Measurements from ENCODE around the gene KLK7.
"Not testable (repeated sequence)": the region's sequence is repeated elsewhere in the genome, so short reads cannot be mapped to it uniquely, and the experiment has no call there.

KLK7 gene

DNA sequence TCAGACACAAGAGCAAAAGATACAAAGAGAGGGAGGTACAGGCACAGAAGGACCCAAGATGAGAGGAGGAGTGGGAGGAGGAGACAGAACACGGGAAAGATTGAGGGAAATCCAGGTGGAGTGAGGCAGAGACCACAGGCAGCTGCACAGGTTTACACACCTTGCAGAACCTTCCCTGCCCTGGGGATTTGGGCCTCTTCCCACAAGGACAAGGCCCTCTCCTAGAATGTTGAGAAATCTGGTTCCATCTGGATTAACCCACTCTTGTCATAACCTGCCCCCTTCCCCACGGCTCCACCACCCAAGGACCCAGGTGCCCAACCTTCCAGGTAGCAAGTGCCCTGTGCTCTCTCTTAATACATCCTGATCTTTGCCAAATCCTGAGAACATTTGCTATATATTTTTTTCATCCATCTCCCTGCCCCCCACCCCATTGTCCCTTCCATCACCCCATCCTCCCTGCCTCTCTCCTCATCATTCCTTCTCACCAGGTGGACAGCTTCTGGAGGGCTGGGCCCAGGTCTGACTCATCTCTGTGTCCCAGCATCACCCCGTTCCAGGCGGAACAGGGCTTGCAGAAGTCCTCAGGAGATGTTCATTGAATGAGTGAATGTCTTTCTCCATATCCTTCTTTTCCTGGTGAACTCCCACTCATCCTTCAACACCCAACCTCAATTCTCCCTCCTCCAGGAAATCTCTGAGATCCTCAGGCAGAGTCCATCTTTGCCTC, 26.5 kb upstream of the KLK7 start:
- no peak for DNase-seq

DNA sequence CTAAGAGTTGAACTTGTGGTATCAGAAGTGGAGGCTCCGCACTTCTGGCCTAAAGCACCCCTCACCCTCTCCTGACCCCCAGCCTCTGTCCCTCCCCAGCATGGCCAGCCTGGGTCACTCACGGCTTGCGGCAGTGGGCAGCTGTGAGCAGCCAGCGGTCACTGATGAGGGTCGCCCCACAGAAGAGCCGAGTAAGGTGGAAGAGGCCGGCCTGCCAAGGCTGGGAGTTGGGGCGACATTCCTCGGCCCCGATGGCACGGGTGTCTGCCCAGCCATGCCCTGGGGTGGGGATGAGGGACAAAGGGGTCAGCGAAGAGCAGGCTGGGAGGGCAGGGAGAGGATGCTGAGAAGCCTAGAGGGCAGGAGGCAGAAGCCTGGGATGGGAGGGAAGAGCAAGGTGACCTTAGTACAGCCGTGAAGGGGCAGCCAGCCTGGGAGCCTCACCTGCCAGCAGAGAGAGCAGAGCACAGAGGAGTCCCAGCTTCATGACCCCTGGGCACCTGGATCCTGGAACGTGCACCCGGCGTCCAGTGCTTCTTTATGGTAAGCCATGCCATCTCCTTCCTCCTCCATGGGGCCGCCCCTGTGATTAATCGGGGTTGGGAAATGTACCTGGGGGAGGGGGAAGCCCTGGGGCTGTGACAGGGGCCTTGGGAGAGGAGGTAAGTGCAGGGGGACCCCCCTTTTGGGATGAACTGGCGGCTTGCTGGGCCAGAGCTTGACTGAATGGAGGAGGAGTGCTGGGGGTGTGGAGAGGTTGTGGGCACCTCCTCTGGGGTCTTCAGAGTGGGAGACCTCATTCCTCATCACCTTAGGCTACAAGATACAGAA, 25.6 kb upstream of the KLK7 start:
- no peak for DNase-seq

DNA sequence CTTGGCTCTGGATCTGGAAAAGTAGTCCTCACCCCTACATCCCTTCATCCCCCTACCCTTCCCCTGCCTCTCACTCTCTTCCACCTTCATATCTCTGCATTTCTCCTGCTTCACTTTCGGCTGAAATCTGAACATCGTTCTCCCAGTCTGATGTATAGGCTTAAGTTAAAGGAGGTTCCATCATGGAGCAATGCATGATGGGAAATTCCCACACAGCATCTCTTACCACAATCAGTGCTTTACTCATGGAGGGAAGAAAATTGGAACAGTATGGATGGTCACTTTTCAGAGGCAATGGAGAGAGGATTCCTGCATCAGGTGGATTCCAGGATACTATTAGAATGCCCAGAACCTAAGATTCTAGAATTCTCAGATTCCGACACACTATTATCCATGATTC, 23.8 kb upstream of the KLK7 start:
- DNase-seq: no peak

DNA sequence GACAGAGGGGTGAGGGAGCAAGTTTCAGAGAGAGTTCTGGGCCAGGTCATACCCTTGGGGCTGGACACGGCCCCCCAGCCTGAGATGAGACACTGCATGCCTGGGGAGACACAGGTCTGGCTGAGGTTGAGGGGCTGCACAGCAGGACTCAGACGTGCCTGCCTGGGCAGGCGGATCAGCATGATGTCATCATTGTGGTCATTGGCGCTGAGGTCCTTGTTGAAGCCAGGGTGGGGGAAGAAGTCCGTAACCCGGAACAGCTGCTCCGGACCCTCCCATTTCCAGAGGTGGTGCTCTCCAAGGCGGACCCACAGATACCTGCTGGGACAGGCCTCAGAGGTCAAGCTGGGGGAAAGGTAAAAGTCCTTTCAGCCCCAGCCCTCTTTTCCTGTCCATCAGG, 22.7 kb upstream of the KLK7 start:
- DNase-seq: no peak

DNA sequence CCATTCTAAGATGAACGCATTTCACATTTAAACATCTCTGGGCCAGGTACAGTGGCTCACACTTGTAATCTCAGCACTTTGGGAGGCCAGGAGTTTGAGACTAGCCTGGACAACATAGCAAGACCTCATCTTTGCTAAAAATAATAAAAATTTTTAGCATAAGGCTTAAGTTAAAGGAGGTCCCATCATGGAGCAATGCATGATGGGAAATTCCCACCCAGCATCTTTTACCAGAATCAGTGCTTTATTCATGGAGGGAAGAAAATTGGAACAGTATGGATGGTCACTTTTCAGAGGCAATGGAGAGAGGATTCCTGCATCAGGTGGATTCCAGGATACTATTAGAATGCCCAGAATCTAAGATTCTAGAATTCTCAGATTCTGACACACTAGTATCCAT, 21.5 kb upstream of the KLK7 start:
- DNase-seq: no peak

DNA sequence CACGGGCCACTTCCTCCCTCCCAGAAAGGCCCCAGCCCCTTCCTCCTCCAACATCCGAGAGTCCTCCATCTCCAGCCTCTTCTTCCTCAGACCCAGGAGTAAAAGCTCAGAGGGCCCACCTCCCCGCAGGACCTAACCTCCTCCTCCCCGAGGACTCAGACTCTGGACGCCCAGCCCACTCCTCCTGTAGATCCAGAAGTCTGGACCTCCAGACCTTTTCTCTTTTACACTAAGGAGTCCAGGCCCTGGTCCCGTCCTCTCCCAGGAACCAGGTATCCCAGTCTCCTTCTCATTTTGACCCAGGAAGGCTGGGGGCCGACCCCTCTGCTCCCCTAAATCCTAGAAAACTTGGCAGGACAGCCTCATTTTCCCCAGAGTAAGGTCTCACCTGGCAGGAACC, 19.6 kb upstream of the KLK7 start:
- no peak for DNase-seq

DNA sequence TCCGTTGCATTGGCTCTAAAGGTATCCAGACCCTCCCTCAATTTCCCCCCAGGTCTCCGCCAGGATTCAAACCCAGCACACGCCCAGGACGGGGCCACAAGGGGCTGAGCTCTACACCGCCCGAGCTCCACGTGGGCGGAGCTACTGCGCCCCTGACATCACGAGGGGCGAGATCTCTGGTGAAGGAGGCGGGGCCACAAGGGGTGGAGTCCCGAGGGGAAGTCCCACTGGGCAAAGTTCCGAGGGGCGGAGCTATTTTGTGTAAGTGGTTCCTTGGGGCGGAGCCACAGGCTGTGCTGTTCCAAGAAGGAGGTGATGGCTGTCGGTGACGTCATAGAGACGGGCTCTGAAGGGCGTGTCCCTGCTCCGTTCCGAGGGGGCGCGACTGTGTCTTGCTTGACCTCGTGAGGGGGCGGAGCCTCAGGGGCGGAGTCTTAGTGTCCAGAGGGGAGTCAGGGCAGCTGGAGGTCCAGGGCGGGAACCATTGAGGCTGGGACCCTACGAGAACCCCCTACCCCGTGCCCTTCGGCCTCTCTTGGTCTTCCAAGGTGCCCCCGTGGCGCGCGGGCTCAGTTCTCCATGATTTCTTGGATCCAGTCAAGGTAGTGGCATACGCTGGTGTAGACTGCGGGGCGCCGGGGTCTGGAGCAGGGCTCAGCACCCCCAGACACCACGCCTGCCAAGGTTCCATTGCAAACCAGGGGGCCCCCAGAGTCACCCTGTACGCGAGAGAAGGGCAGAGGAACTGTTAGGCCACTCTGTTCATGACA, 19.0 kb upstream of the KLK7 start:
- DNase-seq: no peak

DNA sequence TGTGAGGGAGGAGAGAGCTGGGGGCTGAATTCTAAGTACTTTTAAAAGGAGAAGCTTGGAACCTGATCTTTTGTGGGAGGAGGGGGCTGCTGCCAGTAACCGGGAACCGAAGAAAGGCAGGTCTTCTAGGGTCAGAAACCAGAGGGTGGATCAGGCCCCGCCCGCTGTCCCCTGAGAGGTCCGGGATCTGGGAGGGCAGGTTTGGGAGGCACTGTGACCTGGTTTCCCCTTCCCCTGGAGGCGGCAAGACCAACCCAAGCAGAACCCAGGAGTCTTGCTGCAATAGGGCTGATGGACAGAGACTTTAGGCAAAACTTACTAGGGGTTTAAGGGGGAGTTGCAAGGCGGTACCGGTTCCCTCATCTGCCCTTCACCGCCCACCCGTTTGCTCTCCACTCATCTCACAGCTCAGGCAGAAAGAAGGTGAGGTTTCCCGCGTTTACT, 18.4 kb upstream of the KLK7 start:
- DNase-seq: no peak

DNA sequence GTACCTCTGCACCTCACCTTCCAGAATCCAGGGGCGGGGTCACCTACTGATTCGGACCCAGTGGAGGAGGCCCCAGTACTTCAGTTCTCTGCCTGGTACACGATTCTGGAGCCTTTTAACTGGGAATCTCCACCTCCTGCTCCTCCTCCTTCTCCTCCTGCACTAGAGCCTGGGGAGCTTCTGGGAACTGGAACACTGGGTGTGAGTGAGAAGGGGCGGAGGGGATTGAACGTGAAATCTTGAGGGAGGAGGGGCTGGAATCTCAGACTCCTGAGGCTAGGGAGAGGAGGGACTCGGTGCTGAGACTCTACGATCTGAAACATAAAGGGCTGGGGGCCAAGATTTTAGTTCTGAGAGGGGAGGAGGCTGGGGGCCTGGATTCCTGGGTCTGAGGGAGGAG, 17.8 kb upstream of the KLK7 start, which contains the start of gene KLK8:
Gene KLK8 (minus strand): TSS at position 90 of the 400 bp plus-strand sequence. CDS start 437 bp downstream, outside the sequence.
- DNase-seq: no peak

DNA sequence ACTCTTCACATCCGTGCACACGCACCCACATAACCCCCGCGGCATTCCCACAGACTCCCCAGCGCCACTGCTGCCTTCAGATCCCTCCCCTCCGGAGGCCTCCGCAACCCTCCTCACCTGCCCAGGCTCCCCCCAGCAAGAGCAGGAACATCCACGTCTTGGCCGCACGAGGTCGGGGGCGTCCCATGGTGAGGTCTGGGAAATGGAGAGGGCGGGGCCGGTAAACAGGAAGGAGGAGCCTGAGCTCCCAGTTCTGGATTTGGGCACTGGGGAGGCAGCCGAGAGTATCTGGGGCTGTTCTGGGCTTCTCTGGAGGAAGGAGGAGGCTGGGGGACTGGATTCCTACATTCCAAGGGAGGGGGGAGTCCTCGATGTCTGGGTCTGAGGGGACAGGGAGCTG, 17.3 kb upstream of the KLK7 start:
- no peak for DNase-seq

DNA sequence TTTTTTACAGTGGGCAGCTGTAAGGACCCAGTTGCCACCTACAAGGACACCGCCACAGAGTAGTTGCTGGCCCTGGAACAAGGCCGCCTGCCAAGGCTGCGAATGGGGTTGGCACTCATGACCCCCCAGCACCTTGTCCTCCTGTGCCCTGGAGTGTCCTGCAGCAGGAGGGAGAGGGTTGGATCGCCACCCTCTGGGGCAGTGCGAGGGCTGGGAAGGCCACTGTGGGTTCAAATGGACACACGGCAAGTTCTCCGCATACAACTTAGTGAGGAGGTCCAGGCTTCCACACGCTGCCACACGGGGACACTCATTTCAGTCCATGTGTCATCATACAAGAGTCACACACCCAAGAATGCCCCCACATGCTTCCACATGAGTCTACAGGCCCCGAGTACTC, 16.7 kb upstream of the KLK7 start:
- no peak for DNase-seq

DNA sequence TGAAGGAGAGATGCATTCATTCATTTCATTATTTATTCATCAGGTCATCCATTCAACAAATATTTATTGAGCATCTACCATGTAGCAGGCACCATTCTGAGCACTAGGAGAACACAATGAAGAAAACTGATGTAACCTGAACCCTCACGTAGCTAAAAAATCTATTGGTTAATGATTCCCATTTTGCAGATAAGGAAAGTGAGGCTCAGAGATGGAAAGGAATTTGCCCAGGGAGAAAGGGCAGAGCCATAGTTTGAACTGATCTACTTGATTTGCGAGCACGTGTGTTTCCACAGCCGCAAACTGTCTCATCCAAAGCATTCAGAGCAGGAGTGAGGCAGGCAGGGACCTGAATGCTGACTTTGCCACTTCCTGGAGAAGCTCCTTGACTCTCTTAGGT, 15.0 kb upstream of the KLK7 start:
- no peak for DNase-seq

DNA sequence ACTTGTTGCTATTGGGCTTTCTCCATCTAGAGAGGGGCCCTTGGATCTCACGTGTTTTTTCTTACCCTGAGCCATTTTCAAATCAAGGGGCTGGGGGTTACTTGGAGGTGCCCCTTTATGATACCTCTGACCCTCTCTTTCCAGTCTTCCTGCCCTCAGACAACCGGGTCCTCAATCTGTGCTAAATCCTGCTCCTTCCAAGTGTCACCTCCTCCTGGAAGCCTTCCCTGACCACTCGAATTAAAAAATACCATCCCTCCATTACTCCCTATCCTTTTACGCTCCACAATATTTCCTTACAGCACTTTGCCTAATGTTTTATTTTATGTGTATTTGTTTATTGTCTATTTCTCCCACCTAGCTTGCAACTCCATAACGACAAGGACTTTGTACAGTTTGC, 14.3 kb upstream of the KLK7 start:
- no peak for DNase-seq

DNA sequence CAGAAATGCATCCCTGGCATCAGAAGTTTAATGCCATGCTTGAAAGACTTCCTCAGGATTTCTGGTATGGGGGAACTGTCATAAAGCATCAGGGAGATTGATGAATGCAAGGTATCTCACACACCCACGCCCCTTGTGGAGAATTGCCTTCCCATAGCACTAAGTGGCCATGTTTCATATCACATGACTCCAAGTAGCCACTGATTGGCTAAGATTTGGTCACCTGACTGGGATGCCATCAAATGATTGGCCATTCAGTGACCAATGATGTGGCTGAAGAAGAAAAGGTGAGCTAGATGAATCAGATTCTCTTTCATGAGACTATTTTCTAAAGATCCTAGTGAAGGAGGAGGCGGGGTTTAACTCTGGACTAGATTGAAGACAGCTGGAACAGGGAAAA, 10.4 kb upstream of the KLK7 start:
- DNase-seq: no peak

DNA sequence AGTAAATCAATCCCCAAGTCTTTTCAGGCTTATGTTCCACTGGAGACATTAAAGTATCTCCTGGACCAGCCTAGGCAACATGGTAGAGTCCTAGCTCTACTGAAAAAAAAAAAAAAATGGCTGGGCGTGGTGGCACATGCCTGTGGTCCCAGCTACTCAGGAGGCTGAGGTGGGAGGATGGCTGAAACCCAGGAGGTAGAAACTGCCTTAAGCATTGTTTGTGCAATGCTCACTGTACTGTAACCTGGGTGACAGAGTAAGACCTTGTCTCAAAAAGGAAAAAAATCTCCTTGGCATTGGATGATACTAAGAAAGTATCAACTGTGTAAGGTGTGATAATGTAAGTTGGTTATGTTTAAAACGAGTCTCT, 8.9 kb upstream of the KLK7 start:
- no peak for DNase-seq

DNA sequence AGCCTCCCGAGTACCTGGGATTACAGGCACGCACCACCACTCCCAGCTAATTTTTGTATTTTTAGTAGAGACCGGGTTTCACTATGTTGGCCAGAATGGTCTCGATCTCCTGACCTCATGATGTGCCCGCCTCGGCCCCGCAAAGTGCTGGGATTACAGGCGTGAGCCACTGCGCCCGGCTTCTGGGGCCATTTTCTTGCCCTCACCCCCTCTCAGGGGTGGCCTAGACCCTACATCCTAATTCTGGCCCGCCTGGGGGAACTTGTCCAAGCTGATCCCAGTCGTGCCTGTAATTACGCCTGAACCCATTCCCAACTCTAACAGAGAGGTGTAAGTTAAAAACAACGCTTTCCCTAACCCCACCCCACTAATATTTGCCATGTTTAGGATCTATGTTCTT, 699 bp upstream of the KLK7 start:
- DNase-seq: not testable (repeated sequence)

DNA sequence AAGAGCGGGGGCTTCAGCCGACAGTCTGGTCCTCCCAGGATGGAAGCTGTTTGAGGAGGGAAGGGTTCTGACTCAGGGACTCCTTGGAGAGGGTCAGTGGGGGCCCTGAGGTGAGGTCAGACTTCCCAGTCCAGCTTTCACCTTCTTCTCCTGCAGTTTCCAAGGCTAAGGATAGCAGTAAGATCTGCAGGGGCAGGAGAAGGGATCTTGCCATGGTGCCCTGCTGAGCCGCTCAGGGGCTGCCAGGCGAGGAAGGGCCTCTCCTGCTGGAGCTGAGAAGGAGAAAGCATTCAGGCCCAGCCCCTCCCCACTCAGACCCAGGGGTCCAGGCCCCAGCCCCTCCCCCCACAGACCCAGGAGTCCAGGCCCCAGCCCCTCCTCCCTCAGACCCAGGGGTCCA, 1.5 kb downstream of the KLK7 start:
- DNase-seq: no peak

DNA sequence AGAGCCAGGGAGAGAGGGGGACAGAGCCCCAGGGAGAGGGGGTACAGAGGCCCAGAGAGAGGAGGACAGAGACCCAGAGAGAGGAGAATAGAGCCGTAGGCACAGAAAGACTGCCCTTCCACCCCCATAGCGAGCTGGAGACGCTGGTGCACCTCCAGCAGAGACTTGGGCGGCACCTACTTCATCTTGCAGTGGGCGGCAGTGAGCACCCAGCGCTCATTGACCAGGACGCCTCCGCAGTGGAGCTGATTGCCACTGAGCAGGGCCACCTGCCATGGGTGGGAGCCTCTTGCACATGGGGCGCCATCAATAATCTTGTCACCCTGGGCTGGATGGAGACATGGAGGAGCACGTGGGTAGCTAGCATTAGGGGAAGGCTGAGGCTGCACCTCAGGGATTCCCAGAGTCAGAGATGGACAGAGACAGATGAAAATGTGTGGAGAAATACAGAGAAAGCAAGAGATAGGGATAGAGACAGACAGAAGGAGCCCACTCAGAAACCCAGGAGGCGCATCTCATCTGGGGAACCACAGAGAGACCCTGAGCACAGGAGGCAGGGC, 2.0 kb downstream of the KLK7 start:
- DNase-seq: no peak

DNA sequence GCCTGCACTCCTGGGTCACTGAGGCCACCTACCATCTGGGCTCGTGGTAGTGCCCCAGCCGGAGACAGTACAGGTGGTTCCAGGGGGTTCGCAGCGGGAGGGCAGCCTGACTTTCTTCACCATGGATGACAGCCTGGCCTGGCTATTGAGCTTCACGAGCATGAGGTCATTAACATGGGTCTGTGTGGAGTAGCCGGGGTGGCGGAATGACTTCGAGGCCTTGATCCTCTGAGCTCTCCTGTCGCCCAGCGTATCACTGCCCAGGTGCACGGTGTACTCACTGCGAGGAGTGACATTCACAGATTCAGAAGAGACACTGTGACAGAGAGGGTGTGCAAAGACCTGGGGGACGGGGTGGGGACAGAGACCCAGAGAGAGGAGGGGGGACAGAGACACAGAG, 3.5 kb downstream of the KLK7 start:
- no peak for DNase-seq

DNA sequence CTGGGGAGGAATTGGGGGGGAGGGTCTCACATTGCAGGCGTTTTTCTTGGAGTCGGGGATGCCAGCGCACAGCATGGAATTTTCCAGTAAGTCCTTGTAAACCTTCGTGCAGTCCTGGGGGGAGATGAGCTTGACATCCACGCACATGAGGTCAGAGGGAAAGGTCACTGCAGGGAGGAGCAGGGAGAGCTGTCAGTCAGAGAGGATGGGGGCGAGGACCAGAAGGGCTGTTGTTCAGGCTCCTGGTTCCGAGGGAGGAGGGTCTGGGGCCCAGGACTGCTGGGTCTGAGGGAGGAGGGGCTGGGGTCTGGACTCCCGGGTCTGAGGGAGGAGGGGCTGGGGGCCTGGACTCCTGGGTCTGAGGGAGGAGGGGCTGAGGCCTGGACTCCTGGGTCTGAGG, 4.0 kb downstream of the KLK7 start:
- no peak for DNase-seq

DNA sequence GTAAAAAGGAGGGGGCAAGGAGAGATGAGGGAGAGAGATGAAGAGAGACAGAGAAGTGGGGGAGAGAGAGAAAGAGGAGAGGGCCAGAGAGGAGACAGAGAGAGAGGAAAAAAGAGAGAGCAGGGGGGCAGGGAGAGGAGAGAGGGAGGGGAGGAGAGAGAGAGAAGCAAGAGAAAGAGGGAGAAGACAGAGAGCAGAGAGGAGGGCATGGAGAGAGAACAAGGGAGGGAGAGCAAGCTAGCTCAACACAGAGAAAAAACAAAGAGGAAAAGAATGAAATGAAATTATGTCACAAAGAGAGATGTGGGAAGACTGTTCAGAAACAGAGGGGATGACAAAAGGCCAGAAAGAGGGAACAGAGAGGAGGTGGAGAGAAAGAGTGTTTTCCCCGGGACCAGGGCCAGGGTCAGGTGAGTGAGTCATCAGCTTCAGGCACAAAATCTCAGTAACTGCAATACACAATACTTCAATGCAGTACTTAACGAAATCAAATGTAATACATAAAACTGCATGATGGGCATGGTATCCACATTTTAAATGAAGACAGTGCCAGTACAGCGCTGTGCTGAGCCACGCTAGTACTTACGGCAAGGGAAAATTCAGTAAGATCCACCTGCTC, 4.8 kb downstream of the KLK7 start:
- DNase-seq: no peak

DNA sequence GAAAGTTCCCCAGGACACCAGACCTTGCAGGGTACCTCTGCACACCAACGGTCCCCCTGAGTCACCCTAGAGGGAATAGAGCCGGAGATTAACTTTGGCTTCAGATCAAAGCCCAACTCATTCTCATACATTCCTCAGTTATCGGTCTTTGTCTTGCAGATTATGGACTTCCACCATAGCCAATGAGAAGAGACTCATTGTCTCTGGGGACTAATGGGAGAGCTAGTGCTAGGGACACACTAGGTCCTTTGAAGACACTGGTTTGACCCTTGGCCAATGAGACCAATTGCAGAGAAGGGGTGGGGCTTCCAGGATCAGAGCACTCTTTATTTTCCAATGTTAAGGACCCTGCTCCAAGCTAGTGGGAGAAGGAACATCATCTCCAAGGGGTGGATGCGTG, 6.1 kb downstream of the KLK7 start:
- no peak for DNase-seq

DNA sequence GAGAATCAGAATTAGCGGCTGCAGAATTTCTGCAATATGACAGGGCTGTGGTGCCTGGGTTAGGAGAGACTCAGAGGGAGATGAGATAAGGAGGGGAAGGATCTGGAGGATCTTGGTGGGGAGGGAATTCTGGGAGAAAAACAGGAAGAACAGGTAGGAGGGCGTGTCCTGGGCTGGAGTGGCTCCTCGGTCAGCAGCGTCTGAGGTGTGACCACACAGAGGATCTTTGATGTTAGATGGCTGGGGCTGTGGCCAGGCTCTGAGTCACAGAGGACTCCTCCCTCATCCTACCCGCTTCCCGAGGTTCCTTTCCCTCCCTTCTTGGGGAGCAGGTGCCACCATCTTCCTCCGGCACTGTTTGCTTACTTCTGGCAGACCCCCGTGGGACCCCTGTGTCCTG, 8.0 kb downstream of the KLK7 start:
- DNase-seq: no peak

Measured in DMS 273 treated with DMSO at 0.1 percent for 48 hours (cell line).